Natural killer cell (primary cell): ENCODE results near the gene KTN1. TPM values are rescaled to one million over a fixed set of nuclear protein-coding genes. Genes with fewer than 3 reads are reported as not detected.

Experiments
- ATAC-seq, 3 donors: fragments of 150-1000 bp in 2 of 3; fragments of 200-7000 bp in 1 of 3; cut with Tn5 transposase; 1 replicate in 1 of 3; 2 replicates in 2 of 3; pipeline ENCODE4 v1.10.0; 2021; ENCODE audit warnings: mild to moderate bottlenecking in 2 of 3, moderate library complexity in 2 of 3
- DNase-seq, 2 donors: peaks; one replicate each; pipeline versions ENCODE4 v3.0.0 to v3.0.0-alpha.2; 2013 to 2021; ENCODE audit warnings: mixed read lengths in 1 of 2
- H3K27ac ChIP-seq: one replicate; pipeline ENCODE4 v1.5.1; 2013; ENCODE audit warnings: mild to moderate bottlenecking, low read length
- H3K27me3 ChIP-seq: one replicate; pipeline ENCODE4 v1.6.1; 2013; ENCODE audit warnings: low read length; ENCODE audit not compliant: control insufficient read depth, insufficient read depth
- H3K36me3 ChIP-seq: one replicate; pipeline ENCODE4 v1.6.1; 2013; ENCODE audit warnings: low read length; ENCODE audit not compliant: control insufficient read depth, insufficient read depth
- H3K4me1 ChIP-seq: one replicate; pipeline ENCODE4 v1.6.1; 2013; ENCODE audit warnings: low read length; ENCODE audit not compliant: control insufficient read depth, insufficient read depth
- H3K4me3 ChIP-seq: one replicate; pipeline ENCODE4 v1.5.1; 2013; ENCODE audit warnings: low read length
- H3K9me3 ChIP-seq: one replicate; pipeline ENCODE4 v1.6.1; 2013; ENCODE audit warnings: low read length; ENCODE audit not compliant: control insufficient read depth, insufficient read depth
- H3K27ac Mint-ChIP-seq, 2 donors: one replicate each; pipeline ENCODE4 v1.8.0; 2022; ENCODE audit warnings: mild to moderate bottlenecking in 2 of 2, mixed read lengths in 2 of 2, moderate library complexity in 1 of 2
- H3K27me3 Mint-ChIP-seq, 2 donors: one replicate each; pipeline ENCODE4 v1.8.0; 2022; ENCODE audit warnings: low read depth in 2 of 2, mixed read lengths in 2 of 2
- H3K36me3 Mint-ChIP-seq: one replicate; pipeline ENCODE4 v1.8.0; 2022; ENCODE audit warnings: mixed read lengths
- H3K4me1 Mint-ChIP-seq, 2 donors: one replicate each; pipeline ENCODE4 v1.8.0; 2022; ENCODE audit warnings: mixed read lengths in 2 of 2
- H3K4me3 Mint-ChIP-seq: one replicate; pipeline ENCODE4 v1.8.0; 2022; ENCODE audit warnings: mild to moderate bottlenecking, moderate library complexity, mixed read lengths
- H3K9me3 Mint-ChIP-seq, 2 donors: one replicate each; pipeline ENCODE4 v1.8.0; 2022; ENCODE audit warnings: mixed read lengths in 2 of 2
- WGBS: methylation state at CpG from one replicate; pipeline ENCODE4 v1.1.7; 2013; ENCODE audit warnings: missing lambda C conversion rate; ENCODE audit not compliant: insufficient coverage; 5-methylcytosine and 5-hydroxymethylcytosine counted together
- intact Hi-C: fragments of 100-400 bp; cut with micrococcal nuclease; formaldehyde crosslinking; loops from one replicate; pipeline ENCODE4 v1.14.2; 2022
- total RNA-seq, 4 donors: library from RNA; stranded (reverse); fragments of 120-200 nt in 1 of 4; gene quantifications; one replicate each; pipeline versions ENCODE4 v1.2.3 to v1.2.4, GENCODE V29; 2013 to 2022
- TF ChIP-seq, protein P1 (sequence below): fragments of 200-600 bp; IDR thresholded peaks from one replicate; pipeline ENCODE4 v1.8.0; 2022; ENCODE audit warnings: antibody characterized with exemption

The KTN1 gene
- total RNA-seq, 3 donors from 2014 or later (not counting 1 experiment from before 2014, with no cell fraction given) = 63.1 to 96.7 (median 72.8) TPM

- Histone ChIP-seq H3K4me1 (no peaks in the 10 kb centered on the region), H3K9me3 (peaks cover 7% of the 10 kb centered on the region), H3K27ac (no peak overlapping the region), H3K27me3 (no peaks in the 10 kb centered on the region), H3K36me3 (peaks cover 64% of the 10 kb centered on the region), H3K4me3 (no peak overlapping the region)
- no peak for ATAC-seq
- no peak for DNase-seq
- H3K27me3 Mint-ChIP-seq = no peaks in the 10 kb centered on the region
- no peak overlapping the region for H3K4me3 Mint-ChIP-seq
- no peaks in the 10 kb centered on the region for H3K9me3 Mint-ChIP-seq
- peaks cover 26% of the 10 kb centered on the region for H3K36me3 Mint-ChIP-seq
- 97% methylated on average over 4 of the region's 5 CpGs for WGBS
- H3K4me1 Mint-ChIP-seq = peaks cover 4 to 13% of the 10 kb centered on the region in 2 donors
- intact Hi-C loops = no loop called here
- TF ChIP-seq, protein P1, sequence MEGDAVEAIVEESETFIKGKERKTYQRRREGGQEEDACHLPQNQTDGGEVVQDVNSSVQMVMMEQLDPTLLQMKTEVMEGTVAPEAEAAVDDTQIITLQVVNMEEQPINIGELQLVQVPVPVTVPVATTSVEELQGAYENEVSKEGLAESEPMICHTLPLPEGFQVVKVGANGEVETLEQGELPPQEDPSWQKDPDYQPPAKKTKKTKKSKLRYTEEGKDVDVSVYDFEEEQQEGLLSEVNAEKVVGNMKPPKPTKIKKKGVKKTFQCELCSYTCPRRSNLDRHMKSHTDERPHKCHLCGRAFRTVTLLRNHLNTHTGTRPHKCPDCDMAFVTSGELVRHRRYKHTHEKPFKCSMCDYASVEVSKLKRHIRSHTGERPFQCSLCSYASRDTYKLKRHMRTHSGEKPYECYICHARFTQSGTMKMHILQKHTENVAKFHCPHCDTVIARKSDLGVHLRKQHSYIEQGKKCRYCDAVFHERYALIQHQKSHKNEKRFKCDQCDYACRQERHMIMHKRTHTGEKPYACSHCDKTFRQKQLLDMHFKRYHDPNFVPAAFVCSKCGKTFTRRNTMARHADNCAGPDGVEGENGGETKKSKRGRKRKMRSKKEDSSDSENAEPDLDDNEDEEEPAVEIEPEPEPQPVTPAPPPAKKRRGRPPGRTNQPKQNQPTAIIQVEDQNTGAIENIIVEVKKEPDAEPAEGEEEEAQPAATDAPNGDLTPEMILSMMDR = no peak
- H3K27ac Mint-ChIP-seq = peak overlapping the region in 1 of 2 donors; percentile 4
These were observed 41.4 kb downstream of the KTN1 start for GRCh38 chr14:55621391-55621790.

DNA sequence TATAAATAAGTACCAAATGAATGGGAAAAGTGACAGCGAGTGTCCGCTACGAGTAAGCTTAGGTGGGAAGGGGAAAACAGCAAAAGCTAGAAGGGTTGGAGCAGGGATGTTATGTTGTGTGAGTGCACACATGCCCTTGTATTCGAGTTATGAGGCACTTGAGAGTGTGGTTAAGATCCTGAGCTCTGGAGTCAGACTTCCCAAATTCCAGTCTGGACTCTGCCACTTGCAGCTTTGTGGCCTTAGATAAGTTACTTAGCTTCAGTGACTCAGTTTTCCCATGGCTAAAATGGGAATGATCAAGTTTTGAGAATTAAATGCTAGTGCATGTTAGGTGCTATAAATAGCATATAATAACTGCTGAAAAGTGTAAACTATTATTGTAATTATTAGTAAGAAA, 44.9 kb downstream of the KTN1 start:
- no peak overlapping the region for H3K4me3 Mint-ChIP-seq
- H3K9me3 Mint-ChIP-seq = no peaks in the 10 kb centered on the region
- H3K27me3 Mint-ChIP-seq = no peaks in the 10 kb centered on the region
- H3K27ac Mint-ChIP-seq = no peak overlapping the region
- TF ChIP-seq, protein P1 = no peak
- Histone ChIP-seq H3K4me3 (no peak overlapping the region), H3K27ac (no peak overlapping the region), H3K9me3 (peaks cover 6% of the 10 kb centered on the region), H3K4me1 (no peaks in the 10 kb centered on the region), H3K36me3 (peaks cover 41% of the 10 kb centered on the region), H3K27me3 (no peaks in the 10 kb centered on the region)
- peaks cover 17% of the 10 kb centered on the region for H3K36me3 Mint-ChIP-seq
- 98% methylated on average over 4 of the region's 4 CpGs for WGBS
- DNase-seq (no peak), ATAC-seq (no peak)
- intact Hi-C loops = no loop called here
- peaks cover 0 to 20% of the 10 kb centered on the region in 2 donors for H3K4me1 Mint-ChIP-seq

- H3K27me3 Mint-ChIP-seq = no peaks in the 10 kb centered on the region
- peaks cover 0 to 25% of the 10 kb centered on the region in 2 donors for H3K4me1 Mint-ChIP-seq
- Histone ChIP-seq H3K9me3 (peaks cover under 1% of the 10 kb centered on the region), H3K4me3 (no peak overlapping the region), H3K36me3 (peaks cover 40% of the 10 kb centered on the region), H3K27me3 (no peaks in the 10 kb centered on the region), H3K4me1 (no peaks in the 10 kb centered on the region), H3K27ac (no peak overlapping the region)
- intact Hi-C loops = no loop called here
- TF ChIP-seq, protein P1 = no peak
- no peak for ATAC-seq
- 100% methylated on average over 1 of the region's 2 CpGs for WGBS
- peak overlapping the region in 1 of 2 donors; percentile 30 for H3K27ac Mint-ChIP-seq
- no peak overlapping the region for H3K4me3 Mint-ChIP-seq
- no peak for DNase-seq
- H3K36me3 Mint-ChIP-seq = peaks cover 23% of the 10 kb centered on the region
- no peaks in the 10 kb centered on the region for H3K9me3 Mint-ChIP-seq
These were observed 45.5 kb downstream of the KTN1 start for GRCh38 chr14:55625481-55625880.

GRCh38 chr14:55626131-55626530, 46.1 kb downstream of the KTN1 start:
- H3K36me3 Mint-ChIP-seq = peaks cover 16% of the 10 kb centered on the region
- 100% methylated on average over 4 of the region's 4 CpGs for WGBS

More at GRCh38 chr14:55626131-55626530, 46.1 kb downstream of the KTN1 start:
- Histone ChIP-seq H3K9me3 (no peaks in the 10 kb centered on the region), H3K36me3 (peaks cover 39% of the 10 kb centered on the region), H3K4me1 (no peaks in the 10 kb centered on the region), H3K4me3 (no peak overlapping the region), H3K27ac (no peak overlapping the region), H3K27me3 (no peaks in the 10 kb centered on the region)
- Mint-ChIP-seq H3K4me3 (no peak overlapping the region), H3K4me1 (peaks cover 0 to 28% of the 10 kb centered on the region in 2 donors), H3K9me3 (no peaks in the 10 kb centered on the region), H3K27ac (peak overlapping the region in 1 of 2 donors; percentile 30), H3K27me3 (no peaks in the 10 kb centered on the region)
- DNase-seq = no peak
- intact Hi-C loops = no loop called here
- ATAC-seq = no peak
- TF ChIP-seq, protein P1 = no peak
